ENCODE measurements around the gene ATP4B.

DNA sequence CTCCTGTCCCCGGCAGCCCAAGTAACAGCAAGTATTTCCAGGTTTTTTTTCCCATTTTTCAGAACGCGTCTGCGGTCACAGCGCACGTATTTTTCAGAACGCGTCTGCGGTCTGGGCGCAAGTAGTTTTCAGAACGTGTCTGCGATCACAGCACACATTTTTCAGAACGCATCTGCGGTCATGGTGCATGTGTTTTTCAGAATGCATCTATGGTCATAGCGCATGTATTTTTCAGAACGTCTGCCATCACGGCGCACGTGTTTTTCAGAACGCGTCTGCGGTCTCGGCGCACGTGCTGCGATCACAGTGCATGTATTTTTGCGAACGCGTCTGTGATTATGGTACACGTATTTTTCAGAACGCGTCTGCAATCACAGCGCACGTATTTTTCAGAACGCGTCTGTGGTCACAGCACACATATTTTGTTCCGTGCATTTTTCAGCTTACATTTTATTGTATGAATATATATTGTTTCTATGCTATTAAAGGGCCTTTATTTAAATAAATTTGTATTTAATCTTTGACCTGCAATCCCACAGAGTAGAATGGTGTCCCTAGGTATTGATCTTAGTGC is 19.7 kb downstream of the ATP4B start:
- TF ChIP-seq, protein P1, sequence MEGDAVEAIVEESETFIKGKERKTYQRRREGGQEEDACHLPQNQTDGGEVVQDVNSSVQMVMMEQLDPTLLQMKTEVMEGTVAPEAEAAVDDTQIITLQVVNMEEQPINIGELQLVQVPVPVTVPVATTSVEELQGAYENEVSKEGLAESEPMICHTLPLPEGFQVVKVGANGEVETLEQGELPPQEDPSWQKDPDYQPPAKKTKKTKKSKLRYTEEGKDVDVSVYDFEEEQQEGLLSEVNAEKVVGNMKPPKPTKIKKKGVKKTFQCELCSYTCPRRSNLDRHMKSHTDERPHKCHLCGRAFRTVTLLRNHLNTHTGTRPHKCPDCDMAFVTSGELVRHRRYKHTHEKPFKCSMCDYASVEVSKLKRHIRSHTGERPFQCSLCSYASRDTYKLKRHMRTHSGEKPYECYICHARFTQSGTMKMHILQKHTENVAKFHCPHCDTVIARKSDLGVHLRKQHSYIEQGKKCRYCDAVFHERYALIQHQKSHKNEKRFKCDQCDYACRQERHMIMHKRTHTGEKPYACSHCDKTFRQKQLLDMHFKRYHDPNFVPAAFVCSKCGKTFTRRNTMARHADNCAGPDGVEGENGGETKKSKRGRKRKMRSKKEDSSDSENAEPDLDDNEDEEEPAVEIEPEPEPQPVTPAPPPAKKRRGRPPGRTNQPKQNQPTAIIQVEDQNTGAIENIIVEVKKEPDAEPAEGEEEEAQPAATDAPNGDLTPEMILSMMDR (IDR thresholded peaks at IDR 0.05): no peak
- TF ChIP-seq POLR2A (IDR thresholded peaks at IDR 0.05): no peak
